AG20443 (cell line): ENCODE results near the gene KDM3B.
A peak's percentile ranks its signal among the peaks of the same experiment; 100 is the strongest.

ENCODE experiments used
- DNase-seq: peaks from one replicate; pipeline ENCODE4 v3.0.0; 2012; ENCODE audit warnings: low spot score, mixed read lengths

Gene KDM3B

GRCh38 chr5:138449501-138450239, 97.2 kb downstream of the KDM3B start:
- peak; percentile 97 for DNase-seq

DNA sequence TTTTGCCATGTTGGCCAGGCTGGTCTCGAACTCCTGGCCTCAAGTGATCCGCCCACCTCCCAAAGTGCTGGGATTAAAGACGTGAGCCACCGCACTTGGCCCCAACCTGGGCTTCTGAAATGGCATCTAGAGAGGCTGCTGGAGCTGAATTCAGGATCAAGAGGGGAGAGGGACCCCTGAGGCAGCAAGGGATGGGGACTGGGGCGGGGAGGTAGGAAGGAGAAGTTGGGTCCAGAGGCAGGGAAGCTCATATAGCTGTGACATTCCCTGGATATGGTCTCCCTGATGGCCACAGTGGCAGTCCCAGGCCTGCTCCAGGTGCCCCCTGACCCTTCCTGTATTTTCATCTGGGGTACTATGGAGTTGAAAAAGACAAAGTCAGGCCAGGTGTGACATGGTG, 98.5 kb downstream of the KDM3B start:
- no peak for DNase-seq

DNA sequence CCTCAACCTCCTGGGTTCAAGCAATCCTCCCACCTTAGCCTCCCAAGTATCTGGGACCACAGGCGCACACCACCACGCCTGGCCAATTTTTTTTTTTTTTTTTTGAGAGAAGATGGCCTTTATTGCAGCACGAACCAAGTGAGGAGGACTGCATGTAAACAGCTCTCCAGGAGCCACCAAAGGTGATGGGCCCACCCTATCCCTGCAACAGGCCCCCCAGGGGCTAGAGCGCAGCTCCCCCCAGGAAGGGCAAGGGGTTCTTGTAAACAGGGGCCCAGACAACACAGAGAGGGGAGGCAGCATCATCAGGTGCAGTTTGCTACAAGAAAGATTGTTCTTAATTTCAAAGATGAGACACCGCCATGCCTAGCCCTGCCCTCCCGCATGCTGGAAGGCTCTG, 100.2 kb downstream of the KDM3B start:
- no peak for DNase-seq

- no peak for DNase-seq
These were observed 101.1 kb downstream of the KDM3B start for GRCh38 chr5:138453590-138453989.

GRCh38 chr5:138454121-138454520, 101.6 kb downstream of the KDM3B start:
- no peak for DNase-seq

- DNase-seq: no peak
These were observed 102.9 kb downstream of the KDM3B start for GRCh38 chr5:138455232-138455930.

GRCh38 chr5:138457531-138458275, 105.2 kb downstream of the KDM3B start:
- DNase-seq: no peak

DNA sequence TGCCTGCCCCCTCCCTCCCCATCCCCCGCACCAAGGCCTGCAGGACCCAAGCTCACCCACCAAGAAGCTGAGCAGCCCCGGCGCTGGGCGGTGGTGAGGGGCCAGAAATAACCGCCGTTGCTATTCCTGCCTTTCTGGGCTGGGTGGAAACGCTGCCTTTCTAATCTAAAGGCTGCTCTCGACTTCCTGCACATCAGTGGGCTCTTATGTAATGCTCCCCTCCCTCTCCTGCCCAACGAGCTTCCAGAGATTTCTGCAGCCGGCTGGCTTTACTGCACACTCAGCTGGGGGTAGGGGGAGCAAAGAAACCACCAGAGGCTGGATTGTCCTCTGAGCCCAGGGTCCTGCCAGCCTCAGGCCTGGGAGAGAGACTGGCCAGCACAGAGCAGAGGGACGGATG, 105.9 kb downstream of the KDM3B start:
- DNase-seq: no peak

- DNase-seq: no peak
These were observed 106.4 kb downstream of the KDM3B start for GRCh38 chr5:138458856-138459255.

DNA sequence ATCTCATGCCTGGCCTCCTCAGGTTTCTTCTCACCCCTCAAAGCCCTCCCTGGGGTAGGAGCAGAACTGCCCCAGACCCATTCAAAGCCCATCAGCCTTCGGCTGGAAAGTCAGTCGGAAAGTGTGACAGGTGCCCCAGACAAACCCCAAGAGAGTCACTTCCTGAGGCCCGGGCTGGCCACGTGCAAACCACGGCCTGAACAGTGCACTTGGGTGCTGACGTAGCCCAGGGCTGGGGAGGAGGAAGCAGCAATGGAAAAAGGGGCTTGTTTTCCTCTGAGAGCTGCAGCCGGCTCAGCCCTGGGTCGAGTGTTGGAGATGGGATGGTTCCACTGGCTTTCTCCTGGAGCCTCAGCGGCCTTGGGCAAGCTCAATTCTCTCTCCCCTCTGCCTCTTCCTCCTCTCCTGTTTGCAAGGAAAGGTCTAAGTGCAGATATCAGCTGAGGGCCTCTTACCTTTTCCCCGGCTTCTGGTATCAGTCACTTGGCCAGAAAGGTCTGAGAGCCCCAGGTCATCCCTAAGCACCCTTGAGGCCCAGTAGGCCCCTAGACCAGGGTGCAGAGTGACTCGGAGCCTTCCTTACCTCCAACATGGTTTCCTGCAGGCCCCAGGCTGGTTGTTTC, 106.9 kb downstream of the KDM3B start:
- no peak for DNase-seq

DNA sequence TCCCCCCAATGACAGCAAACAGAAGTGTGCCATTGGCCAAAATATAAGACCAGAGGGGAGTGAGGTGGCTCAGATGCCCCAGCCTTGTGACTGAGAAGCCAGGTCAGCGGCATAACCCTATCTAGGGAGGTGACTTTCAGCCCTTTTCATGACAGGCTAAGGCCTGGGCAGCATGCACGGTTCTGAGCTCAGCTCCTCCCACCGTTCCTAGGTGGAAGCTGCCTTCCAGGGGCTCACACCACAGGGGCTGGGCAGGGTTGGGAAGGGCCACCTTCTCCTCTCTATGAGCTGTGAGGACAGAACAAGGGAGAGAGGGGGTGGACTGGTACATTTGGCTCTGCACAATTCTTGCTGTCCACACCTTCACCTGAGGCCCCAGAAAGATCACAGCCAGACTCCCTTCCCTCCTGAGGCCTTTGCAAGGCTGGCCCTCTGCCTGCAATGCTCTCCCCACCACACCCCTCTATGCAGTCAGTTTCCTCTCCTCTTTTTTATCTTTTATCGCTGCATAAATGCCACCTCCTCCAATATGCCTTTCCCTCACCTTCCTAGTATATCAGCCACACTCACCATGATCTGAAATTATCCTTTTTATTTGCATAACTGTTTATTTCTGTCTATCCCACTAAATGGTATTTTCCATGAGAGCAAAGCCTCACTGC, 107.7 kb downstream of the KDM3B start:
- DNase-seq: no peak

DNA sequence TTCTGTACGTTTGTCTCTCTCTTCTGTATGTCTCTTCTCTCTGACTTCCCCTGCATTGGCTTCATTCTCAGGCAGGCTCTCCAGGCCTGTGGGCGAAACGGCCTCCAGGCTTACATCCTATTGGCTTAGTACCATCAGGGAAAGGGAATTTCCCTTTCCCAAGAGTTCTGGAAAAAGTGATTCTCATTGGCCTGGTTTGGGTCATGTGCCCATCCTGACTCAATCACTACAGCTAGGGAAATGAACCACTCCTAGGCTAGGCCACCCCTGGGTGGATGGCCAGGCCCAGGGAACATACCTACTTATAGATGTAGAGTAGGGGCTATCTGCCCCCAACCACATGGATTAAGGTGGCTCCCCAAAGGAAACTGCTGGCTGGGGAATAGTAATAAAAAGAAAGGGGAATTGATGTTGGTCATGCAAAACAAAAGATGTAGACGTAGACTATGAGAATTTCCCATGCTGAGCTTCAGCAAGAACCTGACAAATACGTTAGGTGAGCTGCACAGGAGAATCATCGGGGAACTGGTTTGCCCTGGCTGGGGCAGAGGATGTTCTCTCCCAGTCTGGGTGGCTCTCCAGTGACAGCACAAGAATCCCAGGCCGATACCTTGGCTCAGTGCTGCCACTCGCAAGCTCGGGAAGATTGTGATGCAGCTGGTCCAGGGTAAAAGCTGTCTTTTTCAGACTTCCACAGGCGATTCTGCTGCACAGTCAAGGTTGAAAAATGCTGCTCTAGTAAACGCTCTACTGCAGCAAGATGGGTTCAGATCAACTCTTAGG, 109.0 kb downstream of the KDM3B start:
- DNase-seq: peak; percentile 79

GRCh38 chr5:138463419-138464007, 111.0 kb downstream of the KDM3B start:
- peak; percentile 32 for DNase-seq

DNA sequence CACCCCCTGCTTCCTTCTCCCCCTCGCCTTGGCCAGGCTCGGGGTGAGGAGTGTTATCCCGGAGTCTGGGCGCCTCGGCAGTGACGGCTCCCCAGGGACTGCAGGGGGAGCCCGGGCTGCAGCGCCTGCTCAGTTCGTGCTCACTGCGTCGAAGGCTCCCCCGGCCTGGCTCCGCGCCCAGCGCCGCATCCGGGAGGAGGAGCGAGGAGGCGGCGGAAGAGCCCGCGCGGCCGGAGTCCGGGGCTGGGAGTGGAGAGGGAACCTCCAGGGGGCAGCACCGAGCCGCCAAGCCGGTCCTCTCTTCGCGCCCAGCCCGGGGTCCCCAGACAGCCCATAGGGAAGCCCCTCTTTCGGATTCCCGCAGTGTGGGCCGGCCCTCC, 111.5 kb downstream of the KDM3B start:
- DNase-seq: peak; percentile 97

DNA sequence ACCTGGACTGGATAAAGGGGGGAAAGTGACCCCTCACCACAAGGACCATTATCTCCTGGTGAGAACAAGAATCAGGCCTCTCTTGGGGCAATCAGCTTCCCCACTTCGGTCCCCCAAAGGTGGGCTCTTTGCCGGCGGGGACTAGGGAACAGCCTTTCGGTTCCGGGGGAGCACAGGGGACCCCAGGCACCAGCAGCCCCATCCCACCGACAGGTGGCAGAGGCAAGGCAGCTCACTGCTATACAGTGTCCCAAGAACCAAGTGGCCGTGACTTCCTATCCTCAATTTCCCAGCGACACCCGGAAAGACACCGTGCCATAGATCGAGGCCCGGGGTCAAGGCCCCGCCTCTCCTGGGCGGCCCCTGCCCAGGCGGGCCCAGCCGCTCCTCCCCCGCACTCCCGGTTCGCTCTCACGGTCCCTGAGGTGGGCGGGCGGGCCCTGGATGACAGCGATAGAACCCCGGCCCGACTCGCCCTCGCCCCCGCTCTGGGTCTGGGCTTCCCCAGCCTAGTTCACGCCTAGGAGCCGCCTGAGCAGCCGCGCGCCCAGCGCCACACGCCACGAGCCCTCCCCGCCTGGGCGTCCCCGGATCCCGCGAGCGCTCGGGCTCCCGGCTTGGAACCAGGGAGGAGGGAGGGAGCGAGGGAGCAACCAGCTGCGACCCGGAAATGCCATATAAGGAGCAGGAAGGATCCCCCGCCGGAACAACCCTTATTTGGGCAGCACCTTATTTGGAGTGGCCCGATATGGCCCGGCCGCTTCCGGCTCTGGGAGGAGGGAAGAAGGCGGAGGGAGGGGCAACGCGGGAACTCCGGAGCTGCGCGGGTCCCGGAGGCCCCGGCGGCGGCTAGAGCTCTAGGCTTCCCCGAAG, 112.1 kb downstream of the KDM3B start:
- DNase-seq: peak; percentile 94

DNA sequence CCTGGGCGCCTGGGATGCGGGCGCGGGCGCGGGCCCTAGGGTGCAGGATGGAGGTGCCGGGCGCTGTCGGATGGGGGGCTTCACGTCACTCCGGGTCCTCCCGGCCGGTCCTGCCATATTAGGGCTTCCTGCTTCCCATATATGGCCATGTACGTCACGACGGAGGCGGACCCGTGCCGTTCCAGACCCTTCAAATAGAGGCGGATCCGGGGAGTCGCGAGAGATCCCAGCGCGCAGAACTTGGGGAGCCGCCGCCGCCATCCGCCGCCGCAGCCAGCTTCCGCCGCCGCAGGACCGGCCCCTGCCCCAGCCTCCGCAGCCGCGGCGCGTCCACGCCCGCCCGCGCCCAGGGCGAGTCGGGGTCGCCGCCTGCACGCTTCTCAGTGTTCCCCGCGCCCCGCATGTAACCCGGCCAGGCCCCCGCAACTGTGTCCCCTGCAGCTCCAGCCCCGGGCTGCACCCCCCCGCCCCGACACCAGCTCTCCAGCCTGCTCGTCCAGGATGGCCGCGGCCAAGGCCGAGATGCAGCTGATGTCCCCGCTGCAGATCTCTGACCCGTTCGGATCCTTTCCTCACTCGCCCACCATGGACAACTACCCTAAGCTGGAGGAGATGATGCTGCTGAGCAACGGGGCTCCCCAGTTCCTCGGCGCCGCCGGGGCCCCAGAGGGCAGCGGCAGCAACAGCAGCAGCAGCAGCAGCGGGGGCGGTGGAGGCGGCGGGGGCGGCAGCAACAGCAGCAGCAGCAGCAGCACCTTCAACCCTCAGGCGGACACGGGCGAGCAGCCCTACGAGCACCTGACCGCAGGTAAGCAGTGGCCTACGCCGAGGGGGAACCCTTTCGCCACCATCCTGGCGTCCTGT, 113.0 kb downstream of the KDM3B start, which contains the start of gene EGR1:
TSS of gene EGR1 (plus strand) at position 219 of the 864 bp plus-strand sequence. CDS start at position 502, 283 bp downstream.
- peak; percentile 90 for DNase-seq

GRCh38 chr5:138466125-138466899, 113.8 kb downstream of the KDM3B start:
- DNase-seq: no peak
